ENCODE data around the gene PLEKHM3. TPM values are rescaled to one million over a fixed set of nuclear protein-coding genes. Genes with fewer than 3 reads are reported as not detected.

The PLEKHM3 gene
- total RNA-seq, 1 donor from 2014 or later = 20.9 TPM

GRCh38 chr2:207930747-207931146 is 94.6 kb downstream of the PLEKHM3 start:
- H3K4me1 ChIP-seq (ENCODE audit: control insufficient read depth in 3 of 3, insufficient read depth in 3 of 3, low read length in 3 of 3) = no peaks in the 10 kb centered on the region
- peaks cover 0 to 5% (median 0%) of the 10 kb centered on the region in 3 donors for H3K36me3 ChIP-seq (ENCODE audit: control insufficient read depth in 3 of 3, insufficient read depth in 3 of 3, low read length in 3 of 3)
- H3K9ac ChIP-seq (ENCODE audit: low read depth in 1 of 3, low read length in 3 of 3) = no peak overlapping the region
- no peaks in the 10 kb centered on the region for H3K9me3 ChIP-seq (ENCODE audit: control insufficient read depth in 3 of 3, low read length in 3 of 3)
- H3K27ac ChIP-seq (ENCODE audit: low read depth, low read length) = no peak overlapping the region
- no peak overlapping the region for H3K4me3 ChIP-seq (ENCODE audit: low read length in 3 of 3)
- H3K27me3 ChIP-seq (ENCODE audit: control insufficient read depth in 3 of 3, insufficient read depth in 3 of 3, low read length in 3 of 3) = no peaks in the 10 kb centered on the region

DNA sequence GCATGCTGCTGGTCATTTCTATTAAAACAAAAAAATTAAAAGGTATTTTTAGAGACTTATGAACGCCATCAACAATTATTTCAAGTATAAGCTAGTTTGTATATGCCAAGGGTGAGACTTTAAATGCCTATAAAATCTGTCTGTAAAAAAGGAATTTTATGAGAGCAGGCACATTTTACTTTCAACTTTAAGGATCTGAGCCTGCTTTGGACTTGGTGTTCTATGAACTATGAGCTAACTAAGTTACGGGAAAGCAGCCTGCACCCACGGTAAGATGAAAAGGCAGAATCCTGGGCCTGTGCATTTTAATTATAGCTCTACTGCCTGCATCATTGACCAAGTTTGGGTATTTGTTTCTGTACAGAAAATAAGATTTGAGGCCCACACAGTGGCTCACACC is 95.4 kb downstream of the PLEKHM3 start:
- Histone ChIP-seq H3K9ac (ENCODE audit: low read depth in 1 of 3, low read length in 3 of 3) (no peak overlapping the region), H3K9me3 (ENCODE audit: control insufficient read depth in 3 of 3, low read length in 3 of 3) (no peaks in the 10 kb centered on the region), H3K27ac (ENCODE audit: low read depth, low read length) (no peak overlapping the region), H3K4me1 (ENCODE audit: control insufficient read depth in 3 of 3, insufficient read depth in 3 of 3, low read length in 3 of 3) (no peaks in the 10 kb centered on the region), H3K4me3 (ENCODE audit: low read length in 3 of 3) (no peak overlapping the region), H3K36me3 (ENCODE audit: control insufficient read depth in 3 of 3, insufficient read depth in 3 of 3, low read length in 3 of 3) (peaks cover 0 to 6% (median 0%) of the 10 kb centered on the region in 3 donors), H3K27me3 (ENCODE audit: control insufficient read depth in 3 of 3, insufficient read depth in 3 of 3, low read length in 3 of 3) (no peaks in the 10 kb centered on the region)

DNA sequence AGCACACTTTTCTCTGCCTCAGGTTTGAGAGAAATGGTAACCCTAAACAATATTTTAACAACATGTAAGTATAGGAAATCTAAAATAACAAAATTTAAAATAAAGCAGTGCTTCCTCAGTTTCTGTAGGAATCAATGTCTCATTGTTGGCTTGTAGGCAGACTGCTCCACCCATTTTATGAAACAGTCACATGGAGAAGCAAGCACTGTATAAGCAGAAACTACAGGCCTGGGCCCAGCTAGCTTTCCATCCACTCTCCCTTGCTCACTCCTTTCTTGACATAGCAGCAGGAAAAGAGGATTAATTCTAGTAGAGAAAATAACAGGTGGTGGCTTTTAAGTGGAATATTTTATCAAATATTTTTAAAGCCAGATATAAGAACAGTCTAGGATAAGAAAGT is 97.2 kb downstream of the PLEKHM3 start:
- H3K27ac ChIP-seq (ENCODE audit: low read depth, low read length) = no peak overlapping the region
- H3K9me3 ChIP-seq (ENCODE audit: control insufficient read depth in 3 of 3, low read length in 3 of 3) = no peaks in the 10 kb centered on the region

GRCh38 chr2:207926989-207927300 is 98.4 kb downstream of the PLEKHM3 start:
- Histone ChIP-seq H3K9me3 (ENCODE audit: control insufficient read depth in 3 of 3, low read length in 3 of 3) (no peaks in the 10 kb centered on the region), H3K27me3 (ENCODE audit: control insufficient read depth in 3 of 3, insufficient read depth in 3 of 3, low read length in 3 of 3) (no peaks in the 10 kb centered on the region), H3K9ac (ENCODE audit: low read depth in 1 of 3, low read length in 3 of 3) (no peak overlapping the region), H3K36me3 (ENCODE audit: control insufficient read depth in 3 of 3, insufficient read depth in 3 of 3, low read length in 3 of 3) (peaks cover 0 to 9% (median 0%) of the 10 kb centered on the region in 3 donors), H3K4me1 (ENCODE audit: control insufficient read depth in 3 of 3, insufficient read depth in 3 of 3, low read length in 3 of 3) (no peaks in the 10 kb centered on the region), H3K4me3 (ENCODE audit: low read length in 3 of 3) (no peak overlapping the region), H3K27ac (ENCODE audit: low read depth, low read length) (no peak overlapping the region)

More for the DNA sequence above, 97.2 kb downstream of the PLEKHM3 start:
- Histone ChIP-seq H3K9ac (ENCODE audit: low read depth in 1 of 3, low read length in 3 of 3) (no peak overlapping the region), H3K27me3 (ENCODE audit: control insufficient read depth in 3 of 3, insufficient read depth in 3 of 3, low read length in 3 of 3) (no peaks in the 10 kb centered on the region), H3K4me3 (ENCODE audit: low read length in 3 of 3) (no peak overlapping the region), H3K36me3 (ENCODE audit: control insufficient read depth in 3 of 3, insufficient read depth in 3 of 3, low read length in 3 of 3) (peaks cover 0 to 9% (median 0%) of the 10 kb centered on the region in 3 donors), H3K4me1 (ENCODE audit: control insufficient read depth in 3 of 3, insufficient read depth in 3 of 3, low read length in 3 of 3) (no peaks in the 10 kb centered on the region)

GRCh38 chr2:207926133-207926988 is 99.0 kb downstream of the PLEKHM3 start:
- Histone ChIP-seq H3K27me3 (ENCODE audit: control insufficient read depth in 3 of 3, insufficient read depth in 3 of 3, low read length in 3 of 3) (no peaks in the 10 kb centered on the region), H3K4me3 (ENCODE audit: low read length in 3 of 3) (no peak overlapping the region), H3K27ac (ENCODE audit: low read depth, low read length) (no peak overlapping the region), H3K9ac (ENCODE audit: low read depth in 1 of 3, low read length in 3 of 3) (no peak overlapping the region), H3K9me3 (ENCODE audit: control insufficient read depth in 3 of 3, low read length in 3 of 3) (no peaks in the 10 kb centered on the region), H3K36me3 (ENCODE audit: control insufficient read depth in 3 of 3, insufficient read depth in 3 of 3, low read length in 3 of 3) (peaks cover 0 to 9% (median 0%) of the 10 kb centered on the region in 3 donors), H3K4me1 (ENCODE audit: control insufficient read depth in 3 of 3, insufficient read depth in 3 of 3, low read length in 3 of 3) (no peaks in the 10 kb centered on the region)

DNA sequence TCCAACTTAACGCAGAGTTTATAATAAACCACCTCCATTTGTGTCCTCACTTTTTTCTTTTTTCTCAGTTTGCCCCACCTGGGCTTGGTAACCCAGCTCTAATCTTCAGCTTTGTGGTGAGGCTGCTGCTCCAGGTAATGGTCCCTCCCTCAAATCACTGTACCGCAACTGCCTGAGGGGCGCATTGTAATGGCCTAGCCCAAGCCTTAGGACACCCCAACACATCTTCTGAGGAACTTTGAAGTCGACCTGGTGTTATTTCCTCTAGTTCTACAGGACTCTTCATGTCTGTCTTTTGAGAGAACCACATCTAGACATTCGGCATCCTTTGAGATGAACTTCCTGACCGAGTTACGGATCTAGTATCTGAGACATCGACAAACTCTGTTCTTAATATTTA is 99.7 kb downstream of the PLEKHM3 start:
- Histone ChIP-seq H3K36me3 (ENCODE audit: control insufficient read depth in 3 of 3, insufficient read depth in 3 of 3, low read length in 3 of 3) (peaks cover 0 to 4% (median 0%) of the 10 kb centered on the region in 3 donors), H3K4me1 (ENCODE audit: control insufficient read depth in 3 of 3, insufficient read depth in 3 of 3, low read length in 3 of 3) (no peaks in the 10 kb centered on the region), H3K27ac (ENCODE audit: low read depth, low read length) (no peak overlapping the region), H3K9ac (ENCODE audit: low read depth in 1 of 3, low read length in 3 of 3) (no peak overlapping the region), H3K27me3 (ENCODE audit: control insufficient read depth in 3 of 3, insufficient read depth in 3 of 3, low read length in 3 of 3) (no peaks in the 10 kb centered on the region), H3K9me3 (ENCODE audit: control insufficient read depth in 3 of 3, low read length in 3 of 3) (no peaks in the 10 kb centered on the region), H3K4me3 (ENCODE audit: low read length in 3 of 3) (no peak overlapping the region)

DNA sequence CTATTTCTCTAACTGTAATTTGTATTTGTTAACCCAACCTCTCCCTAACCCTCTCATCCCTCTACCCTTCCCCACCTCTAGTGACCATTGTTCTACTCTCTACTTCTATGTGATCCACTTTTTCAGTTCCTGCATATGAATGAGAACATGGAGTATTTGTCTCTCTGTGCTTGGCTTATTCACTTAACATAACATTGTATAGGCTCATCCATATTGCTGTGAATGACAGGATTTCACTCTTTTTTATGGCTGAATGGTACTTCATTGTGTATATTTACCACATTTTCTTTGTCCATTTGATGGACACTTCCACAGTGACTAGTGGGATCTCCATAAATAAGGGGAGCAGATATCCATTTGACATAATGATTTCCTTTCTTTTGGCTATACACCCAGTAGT is 103.7 kb downstream of the PLEKHM3 start:
- Histone ChIP-seq H3K4me3 (ENCODE audit: low read length in 3 of 3) (no peak overlapping the region), H3K36me3 (ENCODE audit: control insufficient read depth in 3 of 3, insufficient read depth in 3 of 3, low read length in 3 of 3) (peaks cover 0 to 4% (median 0%) of the 10 kb centered on the region in 3 donors)

DNA sequence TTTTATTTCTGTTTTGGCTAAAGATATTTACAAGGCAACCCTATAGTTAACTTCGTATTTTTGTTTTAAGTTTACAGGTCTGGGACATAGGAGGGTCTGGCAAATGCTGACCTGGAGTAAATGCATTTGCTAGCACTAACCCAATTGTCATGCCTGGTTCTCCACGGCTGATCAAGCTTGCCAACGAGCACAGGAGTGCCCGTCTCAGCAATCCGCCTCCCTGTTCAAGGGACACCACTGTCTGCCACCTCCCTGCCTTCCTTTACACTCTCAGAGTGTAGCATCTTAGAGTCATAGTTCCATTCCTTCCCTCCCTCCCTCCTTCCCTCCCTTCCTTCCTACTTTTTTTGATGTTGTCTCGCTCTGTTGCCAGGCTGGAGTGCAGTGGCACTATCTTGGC is 104.6 kb downstream of the PLEKHM3 start:
- no peaks in the 10 kb centered on the region for H3K27me3 ChIP-seq (ENCODE audit: control insufficient read depth in 3 of 3, insufficient read depth in 3 of 3, low read length in 3 of 3)
- peaks cover 0 to 4% (median 0%) of the 10 kb centered on the region in 3 donors for H3K36me3 ChIP-seq (ENCODE audit: control insufficient read depth in 3 of 3, insufficient read depth in 3 of 3, low read length in 3 of 3)
- no peak overlapping the region for H3K9ac ChIP-seq (ENCODE audit: low read depth in 1 of 3, low read length in 3 of 3)
- H3K4me3 ChIP-seq (ENCODE audit: low read length in 3 of 3) = no peak overlapping the region
- H3K27ac ChIP-seq (ENCODE audit: low read depth, low read length) = no peak overlapping the region
- no peaks in the 10 kb centered on the region for H3K9me3 ChIP-seq (ENCODE audit: control insufficient read depth in 3 of 3, low read length in 3 of 3)
- no peaks in the 10 kb centered on the region for H3K4me1 ChIP-seq (ENCODE audit: control insufficient read depth in 3 of 3, insufficient read depth in 3 of 3, low read length in 3 of 3)

More for the DNA sequence above, 103.7 kb downstream of the PLEKHM3 start:
- Histone ChIP-seq H3K4me1 (ENCODE audit: control insufficient read depth in 3 of 3, insufficient read depth in 3 of 3, low read length in 3 of 3) (no peaks in the 10 kb centered on the region), H3K27ac (ENCODE audit: low read depth, low read length) (no peak overlapping the region), H3K9me3 (ENCODE audit: control insufficient read depth in 3 of 3, low read length in 3 of 3) (no peaks in the 10 kb centered on the region), H3K9ac (ENCODE audit: low read depth in 1 of 3, low read length in 3 of 3) (no peak overlapping the region), H3K27me3 (ENCODE audit: control insufficient read depth in 3 of 3, insufficient read depth in 3 of 3, low read length in 3 of 3) (no peaks in the 10 kb centered on the region)

DNA sequence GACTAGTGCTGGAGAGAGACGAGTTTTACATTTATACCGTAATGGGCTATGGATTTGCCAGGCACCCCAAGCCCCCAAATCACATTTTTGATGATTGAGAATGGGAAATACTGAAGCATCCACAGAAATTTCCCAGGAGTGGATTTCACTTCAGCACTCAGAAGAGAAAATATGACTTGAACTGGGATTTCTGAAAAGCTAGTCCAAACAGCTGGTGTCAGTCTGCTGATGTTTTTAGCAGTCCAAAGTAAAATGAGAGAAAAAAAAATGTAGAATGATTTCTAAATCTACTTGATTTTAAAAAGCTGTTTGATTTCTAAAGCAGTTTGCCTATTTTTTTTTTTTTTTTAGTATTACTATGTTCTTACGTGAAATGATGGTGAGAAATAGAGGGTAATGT is 105.0 kb downstream of the PLEKHM3 start:
- Histone ChIP-seq H3K9me3 (ENCODE audit: control insufficient read depth in 3 of 3, low read length in 3 of 3) (no peaks in the 10 kb centered on the region), H3K9ac (ENCODE audit: low read depth in 1 of 3, low read length in 3 of 3) (no peak overlapping the region), H3K4me1 (ENCODE audit: control insufficient read depth in 3 of 3, insufficient read depth in 3 of 3, low read length in 3 of 3) (no peaks in the 10 kb centered on the region), H3K4me3 (ENCODE audit: low read length in 3 of 3) (no peak overlapping the region), H3K36me3 (ENCODE audit: control insufficient read depth in 3 of 3, insufficient read depth in 3 of 3, low read length in 3 of 3) (peaks cover 0 to 4% (median 0%) of the 10 kb centered on the region in 3 donors), H3K27me3 (ENCODE audit: control insufficient read depth in 3 of 3, insufficient read depth in 3 of 3, low read length in 3 of 3) (no peaks in the 10 kb centered on the region), H3K27ac (ENCODE audit: low read depth, low read length) (no peak overlapping the region)

GRCh38 chr2:207919164-207919919 is 106.0 kb downstream of the PLEKHM3 start:
- no peaks in the 10 kb centered on the region for H3K9me3 ChIP-seq (ENCODE audit: control insufficient read depth in 3 of 3, low read length in 3 of 3)
- H3K36me3 ChIP-seq (ENCODE audit: control insufficient read depth in 3 of 3, insufficient read depth in 3 of 3, low read length in 3 of 3) = no peaks in the 10 kb centered on the region
- no peak overlapping the region for H3K27ac ChIP-seq (ENCODE audit: low read depth, low read length)
- no peaks in the 10 kb centered on the region for H3K4me1 ChIP-seq (ENCODE audit: control insufficient read depth in 3 of 3, insufficient read depth in 3 of 3, low read length in 3 of 3)
- no peak overlapping the region for H3K4me3 ChIP-seq (ENCODE audit: low read length in 3 of 3)
- no peak overlapping the region for H3K9ac ChIP-seq (ENCODE audit: low read depth in 1 of 3, low read length in 3 of 3)
- H3K27me3 ChIP-seq (ENCODE audit: control insufficient read depth in 3 of 3, insufficient read depth in 3 of 3, low read length in 3 of 3) = no peaks in the 10 kb centered on the region
